H9 (cell line): ENCODE data around the gene FYTTD1. TPM values are rescaled to one million over a fixed set of nuclear protein-coding genes. Genes with fewer than 3 reads are reported as not detected.

Source experiments
- DNase-seq: peaks from one replicate; pipeline ENCODE4 v3.0.0-alpha.2; 2017
- H2AFZ ChIP-seq: one replicate; pipeline ENCODE4 v1.6.1; 2013; ENCODE audit warnings: mild to moderate bottlenecking, low read length, control low read depth, moderate library complexity
- H2AK5ac ChIP-seq: 2 replicates; pipeline ENCODE4 v1.6.1; 2013; ENCODE audit warnings: low read length, control low read depth, mixed read lengths; ENCODE audit not compliant: insufficient read length
- H2BK120ac ChIP-seq: one replicate; pipeline ENCODE4 v1.6.1; 2013; ENCODE audit warnings: low read depth, mild to moderate bottlenecking, low read length, control low read depth, inconsistent platforms; ENCODE audit not compliant: poor library complexity, severe bottlenecking
- H2BK12ac ChIP-seq: 2 replicates; pipeline ENCODE4 v1.6.1; 2013; ENCODE audit warnings: low read length, control low read depth, mixed read lengths, low read depth; ENCODE audit not compliant: insufficient read length
- H2BK15ac ChIP-seq: 2 replicates; pipeline ENCODE4 v1.6.1; 2013; ENCODE audit warnings: low read depth, low read length, control low read depth
- H2BK20ac ChIP-seq: one replicate; pipeline ENCODE4 v1.6.1; 2013; ENCODE audit warnings: low read depth, mild to moderate bottlenecking, low read length, control low read depth, inconsistent platforms; ENCODE audit not compliant: poor library complexity, severe bottlenecking
- H2BK5ac ChIP-seq: 2 replicates; pipeline ENCODE4 v1.6.1; 2013; ENCODE audit warnings: low read length, control low read depth, mixed read lengths; ENCODE audit not compliant: insufficient read length
- H3K14ac ChIP-seq: 2 replicates; pipeline ENCODE4 v1.6.1; 2013; ENCODE audit warnings: low read length, control low read depth; ENCODE audit not compliant: insufficient read depth
- H3K18ac ChIP-seq: 2 replicates; pipeline ENCODE4 v1.6.1; 2013; ENCODE audit warnings: low read depth, mild to moderate bottlenecking, mixed read lengths, low read length, control low read depth; ENCODE audit not compliant: insufficient read length
- H3K23ac ChIP-seq: 2 replicates; pipeline ENCODE4 v1.6.1; 2013; ENCODE audit warnings: low read length, control low read depth, mixed read lengths, low read depth; ENCODE audit not compliant: insufficient read length
- H3K23me2 ChIP-seq: 2 replicates; pipeline ENCODE4 v1.6.1; 2013; ENCODE audit warnings: low read depth, mild to moderate bottlenecking, mixed read lengths, low read length, control low read depth; ENCODE audit not compliant: insufficient read length, poor library complexity, severe bottlenecking
- H3K27ac ChIP-seq: 2 replicates; pipeline ENCODE4 v1.5.1; 2013; ENCODE audit warnings: low read length, control low read depth, mixed read lengths, low read depth; ENCODE audit not compliant: insufficient read length
- H3K27me3 ChIP-seq: 2 replicates; pipeline ENCODE4 v1.6.1; 2013; ENCODE audit warnings: low read length, control low read depth, inconsistent platforms; ENCODE audit not compliant: insufficient read depth
- H3K4ac ChIP-seq: 2 replicates; pipeline ENCODE4 v1.6.1; 2013; ENCODE audit warnings: low read depth, mild to moderate bottlenecking, control low read depth, inconsistent platforms, low read length, moderate library complexity
- H3K4me1 ChIP-seq: 2 replicates; pipeline ENCODE4 v1.6.1; 2013; ENCODE audit warnings: low read length, control low read depth, inconsistent platforms; ENCODE audit not compliant: insufficient read depth
- H3K4me2 ChIP-seq: 2 replicates; pipeline ENCODE4 v1.6.1; 2013; ENCODE audit warnings: low read length, control low read depth, mixed read lengths; ENCODE audit not compliant: insufficient read length, insufficient read depth
- H3K56ac ChIP-seq: 2 replicates; pipeline ENCODE4 v1.6.1; 2013; ENCODE audit warnings: low read depth, mild to moderate bottlenecking, mixed read lengths, low read length, control low read depth; ENCODE audit not compliant: insufficient read length
- H3K79me1 ChIP-seq: 2 replicates; pipeline ENCODE4 v1.6.1; 2013; ENCODE audit warnings: low read depth, mild to moderate bottlenecking, moderate library complexity, low read length, control low read depth, inconsistent platforms; ENCODE audit not compliant: insufficient read depth, poor library complexity, severe bottlenecking
- H3K79me2 ChIP-seq: 2 replicates; pipeline ENCODE4 v1.6.1; 2013; ENCODE audit warnings: low read length, control low read depth, inconsistent platforms; ENCODE audit not compliant: insufficient read depth
- H3K9ac ChIP-seq: 2 replicates; pipeline ENCODE4 v1.6.1; 2013; ENCODE audit warnings: low read length, control low read depth, mixed read lengths; ENCODE audit not compliant: insufficient read length; ENCODE audit errors: extremely low read depth
- H3K9me3 ChIP-seq: one replicate; pipeline ENCODE4 v1.6.1; 2013; ENCODE audit warnings: low read depth, low read length, inconsistent platforms; ENCODE audit not compliant: control insufficient read depth
- H3T11ph ChIP-seq: one replicate; pipeline ENCODE4 v1.6.1; 2013; ENCODE audit warnings: mild to moderate bottlenecking, low read length, control low read depth, inconsistent platforms
- H4K20me1 ChIP-seq: one replicate; pipeline ENCODE4 v1.6.1; 2013; ENCODE audit not compliant: control insufficient read depth, insufficient read length, insufficient read depth
- H4K5ac ChIP-seq: 2 replicates; pipeline ENCODE4 v1.6.1; 2013; ENCODE audit warnings: low read depth, mild to moderate bottlenecking, mixed read lengths, low read length, control low read depth; ENCODE audit not compliant: insufficient read length
- H4K8ac ChIP-seq: replicated peaks from 2 replicates; pipeline ENCODE4 v1.6.1; 2013; ENCODE audit warnings: low read length, control low read depth, mixed read lengths, low read depth; ENCODE audit not compliant: insufficient read length
- H4K91ac ChIP-seq: 2 replicates; pipeline ENCODE4 v1.6.1; 2013; ENCODE audit warnings: low read depth, mild to moderate bottlenecking, moderate library complexity, mixed read lengths, low read length, control low read depth; ENCODE audit not compliant: insufficient read length
- H3K27ac Mint-ChIP-seq, 3 experiments: 2 replicates in 2 of 3; 3 replicates in 1 of 3; pipeline ENCODE4 v1.8.0; 2020 to 2021; ENCODE audit warnings: mixed read lengths in 3 of 3, mild to moderate bottlenecking in 1 of 3, moderate library complexity in 1 of 3
- H3K27me3 Mint-ChIP-seq: 2 replicates; pipeline ENCODE4 v1.8.0; 2021; ENCODE audit warnings: low read depth, mild to moderate bottlenecking, moderate library complexity, mixed read lengths
- H3K36me3 Mint-ChIP-seq, 3 experiments: 2 replicates in 2 of 3; 3 replicates in 1 of 3; pipeline ENCODE4 v1.8.0; 2020 to 2021; ENCODE audit warnings: low read depth in 3 of 3, mixed read lengths in 3 of 3; ENCODE audit not compliant: insufficient read depth in 1 of 3
- H3K4me1 Mint-ChIP-seq, 2 experiments: 2 replicates each; pipeline ENCODE4 v1.8.0; 2020; ENCODE audit warnings: mixed read lengths in 2 of 2
- H3K4me3 Mint-ChIP-seq, 2 experiments: 2 replicates in 1 of 2; 3 replicates in 1 of 2; pipeline ENCODE4 v1.8.0; 2020 to 2021; ENCODE audit warnings: mild to moderate bottlenecking in 2 of 2, mixed read lengths in 2 of 2, moderate library complexity in 1 of 2
- H3K9me3 Mint-ChIP-seq, 2 experiments: 2 replicates in 1 of 2; 3 replicates in 1 of 2; pipeline ENCODE4 v1.8.0; 2020; ENCODE audit warnings: mild to moderate bottlenecking in 2 of 2, mixed read lengths in 2 of 2, moderate library complexity in 1 of 2
- CTCF ChIP-seq: fragments of 200-600 bp; sonication (generic); conservative IDR thresholded peaks from 3 replicates; pipeline ENCODE4 v1.8.0; 2021; ENCODE audit warnings: antibody characterized with exemption, mild to moderate bottlenecking
- WGBS: extraction: QIAGEN DNeasy Blood & Tissue Kit; methylation state at CpG from one replicate; pipeline ENCODE4 v1.1.7; 2013; ENCODE audit warnings: missing lambda C conversion rate, low lambda C conversion rate, mixed read lengths; ENCODE audit not compliant: insufficient read length; ENCODE audit errors: extremely low coverage; 5-methylcytosine and 5-hydroxymethylcytosine counted together
- total RNA-seq: library from RNA; stranded (reverse); gene quantifications from 2 replicates; pipeline ENCODE4 v1.2.1, GENCODE V29; 2021

Gene FYTTD1
- total RNA-seq, 1 experiment from 2014 or later = 19.4 TPM

DNA sequence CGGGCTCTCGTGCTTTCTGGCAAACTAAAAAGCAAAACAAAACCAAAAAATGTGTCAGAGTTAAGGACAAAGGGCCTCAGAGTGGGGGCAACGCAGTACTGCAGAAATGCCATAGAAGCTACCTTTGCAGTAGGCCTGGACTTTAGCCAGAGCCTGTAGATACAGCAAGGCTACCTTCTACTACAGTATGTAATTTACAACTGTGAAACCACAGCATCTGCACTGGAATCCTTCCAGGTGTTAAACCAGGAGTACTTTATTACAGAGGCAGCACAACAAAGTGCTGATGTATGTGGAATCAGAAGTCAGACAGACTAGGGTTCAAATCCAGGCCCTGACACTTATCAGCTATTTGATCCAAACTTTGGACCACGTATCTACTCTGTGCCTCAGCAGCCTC is 47.8 kb upstream of the FYTTD1 start:
- no peak overlapping the region for H4K5ac ChIP-seq
- WGBS = no CpG with 5 or more reads among the region's 4 CpGs
- H3K27me3 ChIP-seq = no peaks in the 10 kb centered on the region
- H3T11ph ChIP-seq = no peak overlapping the region
- no peak overlapping the region for H3K4me3 Mint-ChIP-seq
- no peak overlapping the region for H3K18ac ChIP-seq
- H3K9me3 Mint-ChIP-seq = no peaks in the 10 kb centered on the region
- no peak overlapping the region for H2BK20ac ChIP-seq
- no peak for TF ChIP-seq CTCF
- H3K4ac ChIP-seq = no peak overlapping the region
- no peaks in the 10 kb centered on the region for H3K4me1 Mint-ChIP-seq
- no peak overlapping the region for H3K9ac ChIP-seq
- no peaks in the 10 kb centered on the region for H3K9me3 ChIP-seq
- no peak overlapping the region for H2BK120ac ChIP-seq
- no peak for DNase-seq
- no peak overlapping the region for H3K23ac ChIP-seq
- H2AFZ ChIP-seq = no peak overlapping the region
- no peak overlapping the region for H2BK5ac ChIP-seq
- no peaks in the 10 kb centered on the region for H3K79me2 ChIP-seq
- H4K91ac ChIP-seq = no peak overlapping the region
- H2BK12ac ChIP-seq = no peak overlapping the region
- peaks cover 25 to 59% (median 29%) of the 10 kb centered on the region in 3 experiments for H3K36me3 Mint-ChIP-seq
- H3K79me1 ChIP-seq = no peaks in the 10 kb centered on the region
- no peak overlapping the region for H3K4me2 ChIP-seq
- H4K20me1 ChIP-seq = no peaks in the 10 kb centered on the region
- no peaks in the 10 kb centered on the region for H3K27me3 Mint-ChIP-seq
- no peak overlapping the region for H3K27ac ChIP-seq
- H3K56ac ChIP-seq = no peak overlapping the region
- no peak overlapping the region for H4K8ac ChIP-seq
- no peak overlapping the region for H3K27ac Mint-ChIP-seq
- H3K14ac ChIP-seq = no peak overlapping the region
- H2AK5ac ChIP-seq = no peak overlapping the region
- H3K4me1 ChIP-seq = no peaks in the 10 kb centered on the region
- H3K23me2 ChIP-seq = no peaks in the 10 kb centered on the region
- no peak overlapping the region for H2BK15ac ChIP-seq
